ENCODE results near the gene NBDY.
"Not testable (repeated sequence)": the region's sequence is repeated elsewhere in the genome, so short reads cannot be mapped to it uniquely, and the experiment has no call there.

Gene NBDY

GRCh38 chrX:56764975-56765791, 36.1 kb downstream of the NBDY start:
- peak; percentile 10 for DNase-seq

- DNase-seq = no peak
These were observed 36.9 kb downstream of the NBDY start for GRCh38 chrX:56765811-56766553.

- DNase-seq = no peak
These were observed 37.7 kb downstream of the NBDY start for GRCh38 chrX:56766554-56767347.

GRCh38 chrX:56767348-56768119, 38.5 kb downstream of the NBDY start:
- not testable (repeated sequence) for DNase-seq

GRCh38 chrX:56768120-56768660, 39.1 kb downstream of the NBDY start:
- DNase-seq = not testable (repeated sequence)

GRCh38 chrX:56772675-56773521, 43.9 kb downstream of the NBDY start:
- not testable (repeated sequence) for DNase-seq

GRCh38 chrX:56773522-56774060, 44.5 kb downstream of the NBDY start:
- not testable (repeated sequence) for DNase-seq

- not testable (repeated sequence) for DNase-seq
These were observed 49.3 kb downstream of the NBDY start for GRCh38 chrX:56778099-56778923.

GRCh38 chrX:56778924-56779468, 50.0 kb downstream of the NBDY start:
- not testable (repeated sequence) for DNase-seq

GRCh38 chrX:56780681-56781649, 51.9 kb downstream of the NBDY start:
- DNase-seq = not testable (repeated sequence)

GRCh38 chrX:56782352-56782751, 53.3 kb downstream of the NBDY start:
- DNase-seq = no peak

- DNase-seq = no peak
These were observed 53.9 kb downstream of the NBDY start for GRCh38 chrX:56782791-56783449.

GRCh38 chrX:56783450-56783831, 54.4 kb downstream of the NBDY start:
- no peak for DNase-seq

GRCh38 chrX:56783996-56784620, 55.1 kb downstream of the NBDY start:
- DNase-seq = no peak

- no peak for DNase-seq
These were observed 55.6 kb downstream of the NBDY start for GRCh38 chrX:56784666-56785065.

- DNase-seq = no peak
These were observed 56.4 kb downstream of the NBDY start for GRCh38 chrX:56785442-56785841.
